T47D (cell line): Measurements from ENCODE around the gene PPP1R9B.

Source experiments
- DNase-seq, 2 experiments: peaks; one replicate each; pipeline versions ENCODE4 v3.0.0 to v3.0.0-alpha.2; 2011 to 2012; ENCODE audit warnings: low read depth in 1 of 2, low spot score in 1 of 2
- JUND ChIP-seq: IDR thresholded peaks from 2 replicates; pipeline ENCODE4 v1.6.1; 2012; ENCODE audit warnings: low read depth
- in situ Hi-C: cut with HindIII; loops from 2 replicates; pipeline ENCODE4 v1.10.0; 2016; ENCODE audit warnings: low sequenced_read_pairs, low pct_unique_long_range_greater_than_20kb

PPP1R9B gene, protein sequence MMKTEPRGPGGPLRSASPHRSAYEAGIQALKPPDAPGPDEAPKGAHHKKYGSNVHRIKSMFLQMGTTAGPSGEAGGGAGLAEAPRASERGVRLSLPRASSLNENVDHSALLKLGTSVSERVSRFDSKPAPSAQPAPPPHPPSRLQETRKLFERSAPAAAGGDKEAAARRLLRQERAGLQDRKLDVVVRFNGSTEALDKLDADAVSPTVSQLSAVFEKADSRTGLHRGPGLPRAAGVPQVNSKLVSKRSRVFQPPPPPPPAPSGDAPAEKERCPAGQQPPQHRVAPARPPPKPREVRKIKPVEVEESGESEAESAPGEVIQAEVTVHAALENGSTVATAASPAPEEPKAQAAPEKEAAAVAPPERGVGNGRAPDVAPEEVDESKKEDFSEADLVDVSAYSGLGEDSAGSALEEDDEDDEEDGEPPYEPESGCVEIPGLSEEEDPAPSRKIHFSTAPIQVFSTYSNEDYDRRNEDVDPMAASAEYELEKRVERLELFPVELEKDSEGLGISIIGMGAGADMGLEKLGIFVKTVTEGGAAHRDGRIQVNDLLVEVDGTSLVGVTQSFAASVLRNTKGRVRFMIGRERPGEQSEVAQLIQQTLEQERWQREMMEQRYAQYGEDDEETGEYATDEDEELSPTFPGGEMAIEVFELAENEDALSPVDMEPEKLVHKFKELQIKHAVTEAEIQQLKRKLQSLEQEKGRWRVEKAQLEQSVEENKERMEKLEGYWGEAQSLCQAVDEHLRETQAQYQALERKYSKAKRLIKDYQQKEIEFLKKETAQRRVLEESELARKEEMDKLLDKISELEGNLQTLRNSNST

DNA sequence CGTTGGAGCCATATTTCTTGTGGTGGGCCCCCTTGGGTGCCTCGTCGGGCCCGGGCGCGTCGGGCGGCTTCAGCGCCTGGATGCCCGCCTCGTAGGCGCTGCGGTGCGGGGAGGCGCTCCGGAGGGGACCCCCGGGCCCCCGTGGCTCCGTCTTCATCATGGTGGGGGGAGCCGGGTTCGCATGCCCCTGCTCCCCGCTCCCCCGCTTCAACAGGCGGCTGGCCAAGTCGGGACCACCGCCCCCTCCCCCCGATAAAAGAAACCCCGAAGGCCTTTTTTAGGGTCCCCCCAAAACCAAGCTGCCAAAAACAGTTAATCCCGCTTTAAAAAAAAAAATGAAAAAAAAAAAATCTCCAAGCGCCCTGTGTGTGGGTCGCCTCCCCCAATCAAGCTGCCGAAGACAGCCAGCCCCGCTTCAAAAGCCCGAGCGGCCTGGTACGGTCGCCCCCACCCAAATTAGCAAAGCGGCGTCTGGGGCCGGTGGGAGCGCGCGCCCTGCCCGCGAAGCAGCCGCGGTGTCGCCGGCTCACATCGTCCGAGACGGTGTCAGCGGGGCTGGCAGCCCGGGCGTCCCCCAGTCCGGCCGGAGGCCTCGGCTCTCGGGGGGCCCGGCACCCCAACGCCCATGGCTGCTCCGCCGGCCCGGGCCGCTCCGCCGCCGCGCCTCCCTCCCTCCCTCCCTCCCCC, at the start of gene PPP1R9B:
Gene PPP1R9B (minus strand): TSS at position 324 of the 687 bp plus-strand sequence. CDS start 164 bp downstream, at position 160.
- in situ Hi-C loops = no loop called here
- no peak for DNase-seq
- no peak for TF ChIP-seq JUND

DNA sequence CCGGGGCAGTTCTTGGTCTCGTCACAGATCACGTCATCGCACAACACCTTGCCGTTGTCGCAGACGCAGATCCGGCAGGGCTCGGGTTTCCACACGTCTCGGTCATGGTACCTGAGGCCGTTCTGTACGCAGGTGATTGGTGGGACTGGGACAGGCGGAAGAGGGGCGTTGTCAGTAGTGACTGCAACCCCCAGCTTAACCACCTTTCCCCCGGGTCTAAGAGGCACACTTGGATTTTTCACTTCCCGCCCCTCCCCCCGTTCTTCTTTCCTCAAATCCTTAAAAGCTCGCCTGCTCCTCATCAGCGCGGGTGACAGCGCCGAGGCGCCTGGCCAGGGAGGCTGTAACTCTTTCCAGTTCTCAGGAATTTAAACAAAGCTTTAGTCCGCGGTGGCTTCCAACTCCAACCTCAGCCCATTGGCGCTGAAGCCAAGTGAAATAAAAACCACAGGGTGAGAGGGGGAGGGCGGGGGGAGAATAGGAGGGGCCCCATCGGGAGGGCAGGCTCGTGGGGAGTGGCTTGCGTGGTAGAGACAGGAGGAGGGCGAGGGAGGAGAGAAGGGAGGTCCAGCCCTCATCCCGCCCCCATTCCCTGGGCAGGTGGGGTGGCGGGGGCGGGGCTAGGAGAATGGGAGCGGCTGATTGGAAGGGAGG, 49.5 kb upstream of the PPP1R9B start:
- in situ Hi-C loops = no loop called here
- TF ChIP-seq JUND = no peak

DNA sequence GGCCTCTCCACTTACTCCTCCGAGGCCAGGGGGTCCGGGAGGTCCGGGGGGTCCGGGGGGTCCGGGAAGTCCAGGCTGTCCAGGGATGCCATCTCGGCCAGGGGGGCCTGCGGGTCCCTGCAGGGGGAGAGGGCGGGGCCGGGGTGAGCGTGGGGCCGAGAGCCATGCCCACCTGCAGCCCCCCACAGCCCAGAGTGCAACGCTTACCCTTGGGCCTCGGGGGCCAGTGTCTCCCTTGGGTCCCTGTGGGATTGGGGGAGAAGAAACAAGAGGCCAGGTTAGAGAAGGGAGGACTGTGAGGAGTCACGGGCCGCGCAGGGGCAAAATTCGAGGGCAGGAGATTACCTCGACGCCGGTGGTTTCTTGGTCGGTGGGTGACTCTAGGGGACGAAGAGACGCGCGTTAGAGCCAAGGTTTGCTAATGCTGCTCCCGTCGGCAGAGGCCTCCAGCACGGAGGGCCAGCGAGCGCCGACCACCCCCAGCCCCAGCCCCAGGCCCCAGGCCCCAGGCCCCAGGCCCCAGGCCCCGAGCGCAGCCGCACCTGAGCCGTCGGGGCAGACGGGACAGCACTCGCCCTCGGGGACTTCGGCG, 48.8 kb upstream of the PPP1R9B start:
- no peak for TF ChIP-seq JUND
- in situ Hi-C loops = no loop called here

More for the DNA sequence above, 49.5 kb upstream of the PPP1R9B start:
- peak; percentile 95 to 99 for DNase-seq

DNA sequence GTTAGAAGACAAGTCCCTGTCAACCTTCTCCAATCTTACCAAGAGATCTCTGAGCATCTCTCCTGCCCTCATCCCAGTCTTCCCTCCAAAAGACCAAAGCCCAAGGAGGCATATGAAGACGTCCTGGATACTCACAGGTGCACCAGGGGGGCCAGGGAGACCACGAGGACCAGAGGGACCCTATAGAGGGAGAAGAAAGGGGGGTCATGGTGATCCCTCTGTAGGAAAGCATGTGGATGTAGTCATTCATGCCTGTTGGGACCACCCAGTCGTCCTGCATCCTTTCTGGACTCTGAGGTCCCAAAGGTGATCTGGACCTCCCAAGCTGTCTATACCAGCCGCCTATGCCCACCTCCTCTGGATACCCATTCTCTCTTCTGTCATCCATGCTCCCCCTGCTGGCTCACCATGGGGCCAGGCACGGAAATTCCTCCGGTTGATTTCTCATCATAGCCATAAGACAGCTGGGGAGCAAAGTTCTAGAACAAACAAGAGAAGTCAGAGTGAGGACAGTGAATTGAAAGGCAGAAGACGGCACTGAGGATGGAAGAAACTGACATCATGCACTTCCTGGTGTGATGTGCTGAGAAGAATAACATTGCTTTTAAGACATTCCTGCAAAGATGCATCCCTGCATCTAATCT, 47.7 kb upstream of the PPP1R9B start:
- peak in 1 of 2 experiments; percentile 87 for DNase-seq
- TF ChIP-seq JUND = no peak
- in situ Hi-C loops = no loop called here

More for the DNA sequence above, 48.8 kb upstream of the PPP1R9B start:
- DNase-seq = no peak

DNA sequence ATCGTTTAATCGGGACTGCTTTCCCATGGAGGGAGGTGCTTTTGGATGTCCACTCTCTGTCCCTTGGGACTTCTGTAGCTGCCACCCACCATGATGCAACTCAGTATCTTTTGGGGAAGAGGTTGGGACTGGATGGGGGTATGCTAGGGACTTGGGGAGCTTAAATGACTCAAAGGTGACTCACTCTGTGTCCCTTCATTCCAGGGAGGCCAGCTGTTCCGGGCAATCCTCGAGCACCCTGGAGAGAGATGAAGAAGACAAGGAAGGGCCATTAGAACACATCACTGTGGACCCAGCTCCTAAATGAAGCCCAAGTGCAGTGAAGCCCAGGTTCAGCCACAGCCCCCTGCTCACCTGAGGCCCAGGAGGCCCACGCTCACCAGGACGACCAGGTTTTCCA, 46.3 kb upstream of the PPP1R9B start:
- in situ Hi-C loops = no loop called here
- TF ChIP-seq JUND = no peak
- DNase-seq = no peak

DNA sequence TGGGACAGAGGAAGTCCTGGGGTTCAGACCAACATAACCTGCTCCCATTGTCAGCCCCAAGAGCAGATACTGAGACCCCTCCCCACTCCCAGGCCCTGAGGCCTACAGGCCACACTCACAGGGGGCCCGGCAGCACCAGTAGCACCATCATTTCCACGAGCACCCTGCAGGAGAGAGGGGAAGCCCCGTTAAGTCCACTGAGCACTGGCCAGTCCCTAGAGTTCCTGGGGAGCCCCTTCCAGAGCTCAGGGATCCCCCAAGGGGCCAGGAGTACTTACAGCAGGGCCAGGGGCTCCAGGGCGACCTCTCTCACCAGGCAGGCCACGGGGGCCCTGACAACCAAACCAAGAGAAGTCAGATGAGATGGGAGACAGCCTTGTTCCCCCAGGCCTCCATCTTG, 45.6 kb upstream of the PPP1R9B start:
- in situ Hi-C loops = no loop called here
- no peak for TF ChIP-seq JUND
- DNase-seq = no peak

DNA sequence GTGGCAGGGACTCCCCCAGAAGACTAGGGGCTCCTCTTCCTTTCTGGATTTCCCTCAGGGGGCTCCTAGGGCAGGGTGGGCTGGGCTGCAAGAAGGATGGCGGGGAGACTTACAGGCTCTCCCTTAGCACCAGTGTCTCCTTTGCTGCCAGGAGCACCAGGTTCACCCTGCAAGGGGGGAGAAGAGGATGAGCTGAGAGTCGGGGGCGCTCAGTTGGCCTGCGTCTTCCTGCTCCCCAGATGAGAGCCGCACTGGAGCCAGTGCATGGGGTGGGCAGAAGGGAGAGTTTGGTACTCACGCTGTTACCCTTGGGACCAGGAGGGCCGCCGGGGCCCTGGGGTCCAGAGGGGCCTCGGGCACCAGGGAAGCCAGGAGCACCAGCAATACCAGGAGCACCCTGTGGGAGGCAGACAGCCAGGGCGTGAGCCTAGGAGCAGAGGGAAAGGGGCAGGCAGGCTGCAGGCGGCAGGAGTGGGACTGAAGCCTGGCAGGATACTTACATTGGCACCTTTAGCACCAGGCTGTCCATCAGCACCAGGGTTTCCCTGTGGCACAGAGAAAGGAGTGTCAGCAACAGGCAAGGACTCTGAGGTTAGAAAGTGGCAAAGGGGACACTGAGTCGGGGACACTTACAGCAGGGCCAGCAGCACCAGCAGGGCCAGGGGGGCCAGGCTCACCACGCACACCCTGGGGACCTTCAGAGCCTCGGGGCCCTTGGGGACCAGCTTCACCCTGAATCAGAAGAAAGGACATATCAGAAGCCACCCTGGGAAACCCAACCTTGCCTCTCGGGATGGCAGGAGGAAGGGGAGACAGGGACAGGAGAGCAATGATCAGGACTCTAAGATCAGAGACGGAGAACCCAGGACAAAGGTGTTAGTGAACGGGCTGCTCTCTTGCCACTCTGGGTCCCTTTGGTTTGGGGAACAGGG, 44.7 kb upstream of the PPP1R9B start:
- no peak for TF ChIP-seq JUND
- no peak for DNase-seq
- in situ Hi-C loops = no loop called here

DNA sequence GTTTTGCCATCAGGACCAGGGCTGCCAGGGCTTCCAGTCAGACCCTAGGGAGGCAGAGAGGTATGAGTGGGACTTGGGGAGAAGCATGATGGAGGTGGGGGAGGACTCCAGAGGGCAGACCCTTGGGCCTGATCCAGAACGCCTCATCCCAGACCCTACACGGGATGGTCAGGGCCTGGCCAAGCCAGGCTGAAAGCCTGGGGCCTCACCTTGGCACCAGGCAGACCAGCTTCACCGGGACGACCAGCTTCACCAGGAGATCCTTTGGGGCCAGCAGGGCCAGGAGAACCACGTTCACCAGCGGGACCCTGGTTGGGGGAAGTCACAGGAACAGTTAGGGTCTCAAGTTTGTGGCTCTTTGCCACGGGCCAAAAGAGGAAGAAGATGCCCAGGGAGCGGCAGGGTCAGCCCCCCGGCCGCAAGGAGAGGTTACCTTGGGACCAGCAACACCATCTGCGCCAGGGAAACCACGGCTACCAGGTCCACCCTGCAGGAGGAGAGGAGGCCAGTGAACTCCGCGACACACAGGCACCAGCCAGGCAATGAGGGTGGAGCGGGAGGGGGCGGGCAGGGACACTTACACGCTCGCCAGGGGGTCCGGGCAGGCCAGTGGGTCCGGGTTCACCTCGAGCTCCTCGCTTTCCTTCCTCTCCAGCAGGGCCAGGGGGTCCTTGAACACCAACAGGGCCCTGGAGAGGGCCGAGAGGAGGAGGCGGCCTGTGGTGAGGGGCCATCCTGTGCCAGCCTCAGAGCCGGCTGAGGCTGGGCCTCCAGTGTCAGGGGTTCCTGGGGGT, 43.9 kb upstream of the PPP1R9B start:
- DNase-seq = no peak
- in situ Hi-C loops = no loop called here
- no peak for TF ChIP-seq JUND

DNA sequence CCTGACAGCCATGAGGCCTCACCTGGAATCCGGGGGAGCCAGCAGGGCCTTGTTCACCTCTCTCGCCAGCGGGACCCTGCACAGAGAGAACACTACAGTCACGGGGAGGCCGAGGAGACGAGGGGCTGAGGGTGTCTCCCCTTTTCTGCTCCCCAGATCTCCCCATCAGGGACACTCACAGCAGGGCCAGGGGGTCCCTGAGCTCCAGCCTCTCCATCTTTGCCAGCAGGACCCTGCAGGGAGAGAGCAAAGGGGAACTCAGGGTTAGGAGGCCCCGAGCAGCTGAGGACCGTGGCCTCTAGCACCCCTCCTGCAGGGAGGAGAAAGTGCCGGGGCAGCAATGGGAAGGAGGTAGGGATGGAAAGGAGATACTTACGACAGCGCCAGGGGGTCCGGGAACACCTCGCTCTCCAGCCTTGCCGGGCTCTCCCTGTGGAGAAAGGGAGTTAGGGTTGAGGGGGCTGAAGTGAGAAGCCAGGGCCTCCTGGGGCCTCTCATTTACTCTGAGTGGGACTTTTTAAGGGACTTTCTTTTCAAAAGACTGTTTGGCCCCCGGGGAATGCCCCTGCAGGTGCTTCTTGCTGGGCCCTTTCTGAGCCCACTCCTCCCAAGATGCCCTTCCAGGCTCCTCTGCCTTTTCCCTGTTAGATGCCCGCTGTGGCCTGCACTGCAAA, 42.3 kb upstream of the PPP1R9B start:
- in situ Hi-C loops = no loop called here
- DNase-seq = no peak
- TF ChIP-seq JUND = no peak

DNA sequence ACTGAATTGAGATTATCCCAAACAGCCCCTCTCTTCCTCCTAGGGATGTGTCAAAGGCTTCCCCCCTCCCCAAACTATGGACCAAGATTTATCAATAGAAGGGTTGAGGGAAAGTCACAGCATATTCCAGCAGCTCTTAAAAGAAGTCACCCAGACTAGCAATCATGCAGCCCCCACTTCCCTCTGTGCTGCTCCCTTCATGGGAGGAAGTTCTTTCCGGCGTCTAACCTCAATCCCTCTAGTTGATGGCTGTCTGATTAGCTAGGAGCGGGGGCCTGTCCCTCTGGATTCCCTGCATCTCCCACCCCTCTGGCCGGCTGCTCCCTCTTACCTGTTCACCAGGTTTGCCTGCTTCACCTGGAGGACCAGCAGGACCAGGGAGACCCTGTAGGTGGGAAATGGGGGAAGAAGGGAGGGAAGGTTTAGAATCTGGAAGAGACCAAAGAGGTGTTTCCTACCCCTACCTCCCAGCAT, 41.7 kb upstream of the PPP1R9B start:
- in situ Hi-C loops = no loop called here
- TF ChIP-seq JUND = no peak
- no peak for DNase-seq
